GM19035 (cell line): Measurements from ENCODE around the gene SLC6A18.

ENCODE experiments used
- ATAC-seq: cut with Tn5 transposase; IDR thresholded peaks from one replicate; pipeline ENCODE4 v1.9.1; 2021; ENCODE audit not compliant: unreplicated experiment

SLC6A18 gene

DNA sequence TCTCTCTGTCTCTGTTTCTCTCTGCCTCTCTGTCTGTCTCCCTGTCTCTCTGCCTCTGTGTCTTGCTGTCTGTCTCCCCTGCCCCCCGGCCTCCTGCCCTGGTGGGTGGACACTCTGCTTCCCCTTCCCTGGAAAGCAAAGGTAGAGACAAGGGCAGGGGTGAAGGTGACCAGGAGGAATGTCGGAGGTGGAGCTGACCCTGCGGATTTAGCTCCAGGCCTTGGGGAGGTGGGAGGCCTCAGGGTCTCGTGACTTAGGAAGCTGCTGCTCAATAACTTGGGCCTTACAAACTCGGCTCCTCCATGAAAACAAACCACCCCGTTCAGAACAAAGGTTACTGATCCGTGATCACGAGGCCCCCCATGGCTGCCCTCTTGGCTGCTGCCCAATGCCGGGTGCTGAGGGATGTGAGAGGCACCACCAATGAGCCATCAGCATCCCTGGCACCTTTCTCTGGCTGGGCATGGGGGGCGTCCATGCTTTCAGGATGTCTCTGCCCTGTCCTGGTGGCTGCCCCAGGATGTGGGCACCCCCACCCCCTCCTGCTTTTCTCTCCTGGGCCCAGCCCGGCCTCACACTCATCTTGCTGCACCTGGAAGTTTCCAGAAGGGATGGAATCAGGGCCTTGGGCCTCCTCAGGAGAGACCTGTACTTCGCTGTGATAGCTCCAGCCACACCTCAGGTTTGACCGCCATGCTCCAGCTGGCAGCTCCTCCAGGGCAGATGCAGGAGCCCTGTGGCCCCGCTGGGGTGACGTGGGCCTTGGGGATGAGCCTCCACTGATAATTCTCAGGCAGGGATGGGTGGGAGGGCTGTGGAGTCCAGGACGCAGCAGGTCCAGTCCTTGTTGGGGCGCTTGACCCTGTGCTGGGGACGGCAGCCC is 38.6 kb upstream of the SLC6A18 start:
- ATAC-seq: no peak

DNA sequence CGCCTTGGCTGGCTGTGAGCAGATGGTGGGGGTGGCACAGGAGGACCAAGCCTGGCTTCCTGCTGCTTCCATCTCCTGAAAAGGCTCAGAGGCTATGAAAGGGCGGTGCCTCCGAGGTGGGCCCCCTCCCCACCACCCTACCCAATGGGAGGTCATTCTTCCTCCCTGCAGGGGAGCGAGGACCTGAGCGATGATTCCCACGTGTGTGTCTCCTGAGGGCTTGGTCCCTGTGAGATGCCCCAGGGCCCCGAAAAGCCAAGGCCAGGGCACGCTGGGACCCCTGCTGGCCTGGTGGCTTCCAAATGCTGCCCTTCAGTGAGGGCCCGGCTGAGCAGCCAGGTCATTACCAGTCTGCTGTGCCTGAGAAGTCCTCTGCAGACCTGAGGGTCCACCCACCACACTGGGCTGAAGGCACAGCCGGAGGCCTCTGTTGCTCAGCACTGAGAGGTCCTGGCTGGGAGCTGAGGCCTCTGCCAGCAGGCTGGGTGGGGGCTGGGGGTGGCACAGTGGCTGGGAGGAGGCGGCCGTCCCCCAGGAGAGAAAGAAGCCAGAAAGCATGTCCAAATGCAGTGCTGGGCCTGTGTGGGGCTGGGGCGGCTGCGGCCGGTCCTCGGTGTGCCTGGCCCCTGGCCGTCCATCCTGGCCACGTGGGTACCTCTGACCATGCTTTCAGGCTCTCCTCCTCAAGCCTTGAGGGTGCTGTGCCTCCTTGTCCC is 37.8 kb upstream of the SLC6A18 start:
- no peak for ATAC-seq

DNA sequence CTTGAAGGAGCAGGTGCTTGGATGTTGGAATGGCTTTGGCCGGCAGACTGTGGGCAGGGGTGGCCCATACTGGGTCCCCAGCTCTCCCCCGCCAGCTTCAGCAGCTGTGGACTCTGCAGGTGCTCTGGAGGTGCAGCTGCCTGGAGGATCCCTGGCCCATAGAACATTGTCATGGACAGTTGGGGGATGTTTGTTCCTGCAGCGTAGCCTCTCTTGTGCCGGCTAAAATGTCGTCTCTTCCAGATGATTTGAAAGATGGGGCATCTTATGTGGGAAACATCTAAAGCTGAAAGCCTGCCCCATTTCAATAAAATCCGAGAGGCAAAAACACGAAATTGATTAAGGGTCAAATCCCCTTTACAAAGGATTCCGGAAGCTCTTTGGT is 37.2 kb upstream of the SLC6A18 start:
- ATAC-seq: no peak

DNA sequence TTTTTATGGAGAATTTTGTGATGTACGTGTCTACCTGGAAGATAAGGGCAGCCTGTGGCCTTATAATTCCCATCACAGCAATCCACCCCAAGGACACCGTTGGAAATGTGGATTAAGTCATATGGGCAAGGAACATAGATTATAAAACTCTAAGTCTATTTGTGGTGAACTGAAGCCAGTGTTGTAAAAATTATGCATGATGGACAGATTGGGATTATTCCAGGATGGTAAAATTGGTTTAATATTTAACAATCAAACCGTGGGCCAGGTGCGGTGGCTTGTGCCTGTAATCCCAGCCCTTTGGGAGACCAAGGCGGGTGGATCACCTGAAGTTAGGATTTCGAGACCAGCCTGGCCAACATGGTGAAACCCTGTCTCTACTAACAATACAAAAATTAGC is 36.7 kb upstream of the SLC6A18 start:
- ATAC-seq: no peak

DNA sequence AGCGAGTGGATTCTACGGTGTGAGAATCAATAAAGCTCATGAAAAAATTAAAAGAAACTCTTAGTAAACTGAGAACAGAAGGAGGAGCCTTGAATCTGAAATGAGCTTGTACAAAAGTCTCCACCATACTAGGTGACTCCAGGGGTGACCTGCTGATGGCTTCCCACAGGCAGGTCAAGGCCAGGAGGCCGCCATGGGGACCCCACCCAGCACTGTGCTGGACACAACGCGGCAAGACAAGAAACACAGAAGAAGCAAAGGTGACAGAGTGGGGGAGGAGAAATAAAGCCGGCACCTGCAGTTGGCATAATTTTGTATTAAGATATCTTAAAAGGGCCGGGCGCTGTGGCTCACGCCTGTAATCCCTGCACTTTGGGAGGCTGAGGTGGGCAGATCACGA is 35.9 kb upstream of the SLC6A18 start:
- ATAC-seq: no peak

- no peak for ATAC-seq
Measured at GRCh38 chr5:1190278-1190677, 34.9 kb upstream of the SLC6A18 start.

GRCh38 chr5:1190837-1191239 is 34.3 kb upstream of the SLC6A18 start:
- no peak for ATAC-seq

DNA sequence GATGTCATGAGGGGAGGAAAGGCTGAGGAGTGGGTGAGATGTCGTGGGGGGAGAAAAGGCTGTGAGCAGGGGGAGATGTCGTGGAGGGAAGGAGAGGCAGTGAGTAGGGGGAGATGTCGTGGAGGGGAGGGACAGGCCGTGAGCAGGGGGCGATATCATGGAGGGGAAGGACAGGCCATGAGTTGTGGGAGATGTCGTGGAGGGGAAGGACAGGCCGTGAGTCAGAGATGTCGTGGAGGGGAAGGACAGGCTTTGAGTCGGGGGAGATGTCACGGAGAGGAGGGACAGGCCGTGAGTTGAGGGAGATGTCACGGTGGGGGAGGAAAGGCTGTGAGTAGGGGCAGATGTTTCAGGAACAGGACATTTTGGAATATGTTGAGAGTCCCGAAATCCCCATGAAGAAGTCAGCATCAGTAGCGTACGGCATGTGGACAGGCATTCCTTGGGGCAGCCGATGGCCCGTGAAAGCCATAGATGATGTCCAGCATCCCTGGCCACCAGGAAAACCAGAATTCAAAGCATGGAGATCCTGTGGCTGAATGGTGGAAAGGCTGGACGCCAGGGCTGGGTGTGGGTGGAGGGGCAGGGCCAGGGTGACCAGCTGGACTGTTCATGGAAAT is 32.1 kb upstream of the SLC6A18 start:
- ATAC-seq: no peak

- no peak for ATAC-seq
Measured at GRCh38 chr5:1193591-1193985, 31.6 kb upstream of the SLC6A18 start.

- ATAC-seq: no peak
Measured at GRCh38 chr5:1194378-1194777, 30.8 kb upstream of the SLC6A18 start.

DNA sequence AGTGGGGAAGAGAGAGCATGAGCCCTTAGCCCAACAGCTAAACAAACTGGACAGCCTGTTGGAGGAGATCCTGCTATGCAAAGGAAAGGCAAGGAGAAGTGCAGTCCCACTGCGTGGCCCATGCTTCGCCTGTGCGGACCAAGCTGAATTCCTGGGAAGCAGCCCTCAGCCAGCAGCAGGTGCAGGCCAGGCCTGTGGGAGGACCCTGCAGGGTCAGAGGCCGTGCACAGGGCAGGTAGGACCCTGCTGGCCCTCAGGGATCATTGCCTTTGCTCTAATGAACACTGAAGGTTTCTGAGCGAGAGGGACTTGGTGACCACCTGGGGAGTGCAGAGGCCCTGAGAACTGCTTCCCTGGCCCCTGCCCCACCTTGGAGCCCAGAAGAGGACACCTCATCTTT is 29.7 kb upstream of the SLC6A18 start:
- no peak for ATAC-seq

GRCh38 chr5:1195916-1196315 is 29.3 kb upstream of the SLC6A18 start:
- no peak for ATAC-seq

- no peak for ATAC-seq
Measured at GRCh38 chr5:1196562-1196961, 28.6 kb upstream of the SLC6A18 start.

DNA sequence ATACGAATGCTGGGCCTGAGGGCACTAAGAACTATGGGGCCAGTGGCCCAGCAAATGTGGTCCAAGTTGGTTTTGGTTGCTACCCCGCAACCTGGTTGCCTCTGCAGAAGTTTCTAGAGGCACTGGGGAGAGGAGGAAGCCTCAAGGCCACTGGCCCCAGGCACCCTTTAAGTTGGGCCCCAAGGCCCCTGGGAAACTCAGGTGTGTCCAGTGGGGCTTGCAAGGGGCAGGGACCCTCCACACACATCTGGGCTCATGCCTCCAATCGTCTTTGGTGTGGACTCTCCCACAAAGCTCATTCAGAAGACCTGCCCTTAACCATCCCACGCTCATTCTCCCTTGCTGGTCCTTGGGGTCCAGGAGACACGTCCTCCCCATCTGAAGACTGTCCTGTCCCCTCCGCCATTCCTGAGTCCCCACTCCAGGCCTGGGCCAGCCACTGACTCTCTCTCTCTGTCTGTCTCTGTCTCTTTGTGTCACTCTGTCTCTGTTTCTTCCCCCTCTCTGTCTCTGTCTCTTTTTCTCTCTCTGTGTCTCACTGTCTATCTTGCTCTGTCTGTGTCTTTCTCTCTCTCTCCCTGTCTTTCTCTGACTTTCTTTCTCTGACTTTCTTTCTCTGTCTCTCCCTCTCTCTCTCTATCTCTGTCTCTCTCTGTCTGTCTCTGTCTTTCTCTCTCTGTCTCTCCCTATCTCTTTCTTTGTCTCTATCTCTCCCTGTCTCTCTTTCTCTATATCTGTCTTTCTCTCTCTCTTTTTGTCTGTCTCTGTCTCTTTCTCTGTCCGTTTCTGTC is 27.1 kb upstream of the SLC6A18 start:
- no peak for ATAC-seq

DNA sequence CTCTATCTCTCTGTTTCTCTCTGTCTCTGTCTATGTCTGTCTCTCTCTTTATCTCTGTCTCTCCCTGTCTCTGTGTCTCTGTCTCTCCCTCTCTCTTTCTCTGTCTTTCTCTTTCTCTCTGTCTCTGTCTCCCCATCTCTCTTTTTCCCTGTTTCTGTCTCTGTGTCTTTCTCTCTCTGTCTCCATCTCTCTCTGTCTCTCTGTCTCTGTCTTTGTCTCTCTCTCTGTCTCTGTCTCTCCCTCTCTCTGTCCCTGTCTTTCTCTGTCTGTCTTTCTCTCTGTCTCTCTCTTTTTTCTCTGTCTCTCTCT is 25.9 kb upstream of the SLC6A18 start:
- no peak for ATAC-seq

DNA sequence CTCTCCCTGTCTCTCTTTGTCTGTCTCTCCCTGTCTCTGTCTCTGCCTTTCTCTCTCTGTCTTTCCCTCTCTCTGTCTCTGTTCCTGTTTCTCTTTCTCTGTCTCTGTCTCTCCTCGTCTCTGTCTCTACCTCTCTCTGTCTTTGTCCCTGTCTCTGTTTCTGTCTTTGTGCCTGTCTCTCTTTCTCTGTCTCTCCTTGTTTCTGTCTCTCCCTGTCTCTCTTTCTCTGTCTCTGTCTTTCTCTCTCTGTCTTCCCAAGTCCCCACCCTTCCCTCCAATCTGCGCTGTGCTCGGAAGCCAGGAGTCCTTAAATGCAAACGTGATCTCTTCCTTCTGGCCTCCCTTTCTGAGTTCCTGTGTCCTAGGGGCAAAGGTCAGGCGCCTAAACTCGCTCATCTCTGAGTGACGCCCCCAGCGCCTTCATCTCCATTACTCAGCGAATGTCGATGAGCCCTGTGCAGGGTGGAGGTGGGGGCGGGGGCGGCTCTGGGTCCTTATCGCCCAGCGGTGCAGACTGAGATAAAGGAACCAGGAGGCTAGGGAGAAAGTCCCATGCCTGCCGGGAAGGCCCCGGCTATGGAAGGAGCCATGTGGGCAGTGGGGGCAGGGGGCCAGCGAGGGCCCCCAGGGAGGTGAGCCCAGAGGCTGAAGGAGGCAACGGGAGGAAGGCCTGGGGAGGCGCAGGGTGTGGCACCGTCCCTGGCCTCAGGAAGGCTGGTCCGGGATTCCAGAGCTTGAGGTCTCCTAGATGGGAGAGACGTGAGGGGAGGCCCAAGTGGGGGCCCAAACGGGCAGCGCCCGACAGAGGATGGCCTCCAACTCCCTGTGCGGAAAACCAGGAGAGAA is 25.3 kb upstream of the SLC6A18 start:
- ATAC-seq: no peak

GRCh38 chr5:1200495-1201326 is 24.5 kb upstream of the SLC6A18 start:
- no peak for ATAC-seq

- no peak for ATAC-seq
Measured at GRCh38 chr5:1201327-1202025, 23.7 kb upstream of the SLC6A18 start, which contains the start of gene SLC6A19. Gene SLC6A19 (plus strand): TSS chr5:1201595. CDS start chr5:1201651, 56 bp downstream.
